ENCODE measurements around the gene AP4S1. TPM values are rescaled to one million over a fixed set of nuclear protein-coding genes. Genes with fewer than 3 reads are reported as not detected.
"Not testable (repeated sequence)": the region's sequence is repeated elsewhere in the genome, so short reads cannot be mapped to it uniquely, and the experiment has no call there.

AP4S1 gene
- total RNA-seq, 1 donor from 2014 or later, result 5.3 TPM

GRCh38 chr14:31057701-31058364 is 32.4 kb downstream of the AP4S1 start:
- DNase-seq (ENCODE audit: low spot score), result no peak
- no peak overlapping the region for H3K27ac Mint-ChIP-seq (ENCODE audit: unreplicated experiment)
- TF ChIP-seq CTCF (IDR thresholded peaks at IDR 0.05), result no peak
- no peaks in the 10 kb centered on the region for H3K27me3 Mint-ChIP-seq (ENCODE audit: low read depth)
- H3K9me3 Mint-ChIP-seq (ENCODE audit: low read depth), result no peaks in the 10 kb centered on the region
- H3K4me3 Mint-ChIP-seq (ENCODE audit: unreplicated experiment), result no peak overlapping the region
- H3K36me3 Mint-ChIP-seq (ENCODE audit: low read depth), result no peaks in the 10 kb centered on the region
- H3K4me1 Mint-ChIP-seq (ENCODE audit: low read depth), result peaks cover 6% of the 10 kb centered on the region

GRCh38 chr14:31059152-31059924 is 33.9 kb downstream of the AP4S1 start:
- H3K4me1 Mint-ChIP-seq (ENCODE audit: low read depth), result peaks cover 6% of the 10 kb centered on the region
- H3K4me3 Mint-ChIP-seq (ENCODE audit: unreplicated experiment), result no peak overlapping the region
- H3K36me3 Mint-ChIP-seq (ENCODE audit: low read depth), result no peaks in the 10 kb centered on the region
- no peak for DNase-seq (ENCODE audit: low spot score)
- H3K27ac Mint-ChIP-seq (ENCODE audit: unreplicated experiment), result no peak overlapping the region
- no peak for TF ChIP-seq CTCF (IDR thresholded peaks at IDR 0.05)
- H3K9me3 Mint-ChIP-seq (ENCODE audit: low read depth), result no peaks in the 10 kb centered on the region
- H3K27me3 Mint-ChIP-seq (ENCODE audit: low read depth), result no peaks in the 10 kb centered on the region

GRCh38 chr14:31060253-31060875 is 34.9 kb downstream of the AP4S1 start:
- DNase-seq (ENCODE audit: low spot score), result no peak
- H3K36me3 Mint-ChIP-seq (ENCODE audit: low read depth), result no peaks in the 10 kb centered on the region
- no peak for TF ChIP-seq CTCF (IDR thresholded peaks at IDR 0.05)
- peaks cover 6% of the 10 kb centered on the region for H3K4me1 Mint-ChIP-seq (ENCODE audit: low read depth)
- H3K9me3 Mint-ChIP-seq (ENCODE audit: low read depth), result no peaks in the 10 kb centered on the region
- no peak overlapping the region for H3K4me3 Mint-ChIP-seq (ENCODE audit: unreplicated experiment)
- H3K27ac Mint-ChIP-seq (ENCODE audit: unreplicated experiment), result no peak overlapping the region
- no peaks in the 10 kb centered on the region for H3K27me3 Mint-ChIP-seq (ENCODE audit: low read depth)

- H3K27ac Mint-ChIP-seq (ENCODE audit: unreplicated experiment); H3K4me3 Mint-ChIP-seq (ENCODE audit: unreplicated experiment); H3K9me3 Mint-ChIP-seq (ENCODE audit: low read depth); DNase-seq (ENCODE audit: low spot score); H3K27me3 Mint-ChIP-seq (ENCODE audit: low read depth); H3K36me3 Mint-ChIP-seq (ENCODE audit: low read depth): not testable (repeated sequence)
- H3K4me1 Mint-ChIP-seq (ENCODE audit: low read depth), result peaks cover 12% of the 10 kb centered on the region
Observed at GRCh38 chr14:31062908-31063307, 37.5 kb downstream of the AP4S1 start.

- no peak for TF ChIP-seq CTCF (IDR thresholded peaks at IDR 0.05)
- H3K27ac Mint-ChIP-seq (ENCODE audit: unreplicated experiment), result no peak overlapping the region
- no peaks in the 10 kb centered on the region for H3K36me3 Mint-ChIP-seq (ENCODE audit: low read depth)
- H3K9me3 Mint-ChIP-seq (ENCODE audit: low read depth), result no peaks in the 10 kb centered on the region
- peaks cover 19% of the 10 kb centered on the region for H3K4me1 Mint-ChIP-seq (ENCODE audit: low read depth)
- no peak for DNase-seq (ENCODE audit: low spot score)
- no peaks in the 10 kb centered on the region for H3K27me3 Mint-ChIP-seq (ENCODE audit: low read depth)
- no peak overlapping the region for H3K4me3 Mint-ChIP-seq (ENCODE audit: unreplicated experiment)
Observed at GRCh38 chr14:31068235-31068634, 42.8 kb downstream of the AP4S1 start.

All from chondrocyte (in vitro differentiated cells).